ENCODE measurements around the gene ADGRE3.
"Not testable (repeated sequence)": the region's sequence is repeated elsewhere in the genome, so short reads cannot be mapped to it uniquely, and the experiment has no call there.

ADGRE3 gene

GRCh38 chr19:14661372-14661924 lies 13.2 kb downstream of the ADGRE3 start:
- no peak for DNase-seq

DNA sequence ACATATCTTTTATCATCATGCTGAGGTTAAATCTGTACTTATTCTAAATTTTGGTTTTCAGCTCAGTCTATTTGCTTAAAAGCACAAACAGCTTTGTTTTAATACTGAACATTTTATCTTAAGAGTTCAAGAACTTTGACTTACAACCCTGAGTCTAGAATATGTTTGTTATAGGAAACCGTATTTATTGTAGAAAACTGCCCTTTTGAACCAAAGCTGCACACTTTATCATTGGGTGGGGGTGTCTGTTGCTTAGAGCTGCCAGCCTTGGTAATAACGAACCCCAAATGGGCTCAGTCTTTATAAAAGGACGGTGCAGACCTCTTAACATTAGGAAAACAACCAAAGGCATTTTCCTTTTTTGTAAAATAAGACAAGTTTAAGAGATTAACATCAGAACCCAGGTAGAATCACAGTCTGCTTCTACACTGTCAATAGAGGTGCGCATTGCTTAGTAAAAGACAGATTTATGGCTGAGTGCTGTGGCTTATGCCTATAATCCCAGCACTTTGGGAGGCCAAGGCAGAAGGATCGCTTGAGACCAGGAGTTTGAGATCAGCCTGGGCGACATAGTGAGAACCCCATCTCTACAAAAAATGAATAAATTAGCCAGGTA lies 14.7 kb downstream of the ADGRE3 start:
- no peak for DNase-seq

- no peak for DNase-seq
These were observed 18.9 kb downstream of the ADGRE3 start for GRCh38 chr19:14655726-14656125.

- DNase-seq: no peak
These were observed 19.7 kb downstream of the ADGRE3 start for GRCh38 chr19:14654786-14655560.

- DNase-seq: no peak
These were observed 24.5 kb downstream of the ADGRE3 start for GRCh38 chr19:14650161-14650560.

DNA sequence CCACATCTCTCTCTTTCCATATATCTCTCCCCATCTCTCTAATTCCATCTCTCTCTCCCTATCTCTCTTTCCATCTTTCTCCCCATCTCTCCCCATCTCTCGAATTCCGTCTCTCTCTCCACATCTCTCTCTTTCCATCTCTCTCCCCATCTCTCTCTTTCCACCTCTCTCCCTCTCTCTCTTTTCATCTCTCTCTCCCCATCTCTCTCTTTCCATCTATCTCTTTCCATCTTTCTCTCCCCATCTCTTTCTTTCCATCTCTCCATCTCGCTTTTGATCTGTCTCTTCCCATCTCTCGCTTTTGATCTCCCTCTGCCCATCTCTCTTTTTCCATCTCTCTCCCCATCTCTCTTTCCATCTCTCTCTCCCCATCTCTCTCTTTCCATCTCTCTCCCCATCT lies 25.6 kb downstream of the ADGRE3 start:
- no peak for DNase-seq

- DNase-seq: no peak
These were observed 26.1 kb downstream of the ADGRE3 start for GRCh38 chr19:14648506-14648905.

- DNase-seq: no peak
These were observed 34.9 kb downstream of the ADGRE3 start for GRCh38 chr19:14639536-14640277.

DNA sequence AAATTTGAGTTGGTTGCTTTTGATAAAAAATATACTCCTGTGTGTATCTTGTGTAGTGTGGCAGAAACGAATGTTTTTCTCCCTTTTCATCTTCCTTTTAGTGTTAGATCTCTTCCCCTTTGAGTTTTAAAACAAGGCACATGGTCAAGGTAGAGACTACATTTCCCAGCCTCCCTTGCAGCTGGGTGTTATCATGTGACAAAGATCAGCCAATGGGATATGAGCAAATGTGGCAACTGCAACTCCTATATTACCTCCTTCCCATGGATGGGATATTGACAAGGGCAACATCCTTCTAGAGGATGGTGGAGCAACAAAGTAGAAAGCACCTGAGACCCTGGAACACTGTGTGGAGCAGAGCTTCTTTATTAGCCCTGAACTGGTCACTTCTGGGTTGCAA lies 42.4 kb downstream of the ADGRE3 start:
- no peak for DNase-seq

- DNase-seq: no peak
These were observed 45.1 kb downstream of the ADGRE3 start for GRCh38 chr19:14629557-14629956.

DNA sequence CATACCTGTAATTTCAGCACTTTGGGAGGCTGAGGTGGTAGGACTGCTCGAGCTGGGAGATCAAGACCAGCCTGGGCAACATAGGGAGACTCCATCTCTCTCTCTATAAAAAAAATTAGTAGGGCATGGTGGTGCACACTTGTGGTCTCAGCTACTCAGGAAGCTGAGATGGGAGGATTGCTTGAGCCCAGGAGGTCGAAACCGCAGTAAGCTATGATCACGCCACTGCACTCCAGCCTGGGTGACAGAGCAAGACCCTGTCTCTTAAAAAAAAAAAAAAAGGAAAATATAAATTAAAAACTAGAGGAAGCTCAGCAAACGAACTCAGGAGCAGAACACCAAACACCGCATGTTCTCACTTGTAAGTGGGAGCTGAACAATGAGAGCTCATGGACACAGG lies 50.2 kb downstream of the ADGRE3 start:
- DNase-seq: not testable (repeated sequence)

GRCh38 chr19:14619404-14619803 lies 55.2 kb downstream of the ADGRE3 start:
- no peak for DNase-seq

DNA sequence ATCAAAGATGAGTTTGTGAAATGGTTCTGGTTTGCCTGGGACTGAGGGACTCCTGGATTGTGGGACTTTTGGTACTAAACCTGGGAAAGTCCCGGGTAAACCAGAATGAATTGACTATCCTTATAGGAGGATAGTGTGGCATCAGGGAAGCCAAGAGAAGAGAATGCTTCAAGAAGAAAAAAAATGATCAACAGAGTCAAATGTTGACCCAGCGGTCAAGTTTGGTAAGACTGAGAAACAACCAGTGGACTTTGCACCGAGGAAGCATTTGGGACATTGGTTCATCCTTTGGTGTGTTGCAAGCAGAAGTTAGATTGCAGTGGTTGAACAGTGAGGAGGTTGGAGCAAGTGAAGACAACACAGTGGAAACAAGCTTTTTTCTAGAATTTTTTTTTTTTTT lies 58.2 kb downstream of the ADGRE3 start:
- DNase-seq: no peak

DNA sequence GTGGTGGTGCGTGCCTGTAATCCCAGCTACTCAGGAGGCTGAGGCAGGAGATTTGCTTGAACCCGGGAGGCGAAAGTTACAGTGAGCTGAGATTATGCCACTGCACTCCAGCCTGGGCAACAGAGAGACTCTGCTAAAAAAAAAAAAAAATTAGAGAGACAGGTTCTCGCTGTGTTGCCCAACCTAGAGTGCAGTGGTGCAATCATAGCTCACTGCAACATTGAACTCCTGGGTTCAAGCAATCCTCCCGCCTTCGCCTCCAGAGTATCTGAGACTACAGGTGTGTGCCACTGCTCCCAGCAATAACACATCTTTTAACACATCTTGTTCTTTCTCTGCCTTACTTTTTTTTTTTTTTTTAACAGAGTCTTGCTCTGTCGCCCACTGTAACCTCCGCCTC lies 59.0 kb downstream of the ADGRE3 start:
- no peak for DNase-seq

DNA sequence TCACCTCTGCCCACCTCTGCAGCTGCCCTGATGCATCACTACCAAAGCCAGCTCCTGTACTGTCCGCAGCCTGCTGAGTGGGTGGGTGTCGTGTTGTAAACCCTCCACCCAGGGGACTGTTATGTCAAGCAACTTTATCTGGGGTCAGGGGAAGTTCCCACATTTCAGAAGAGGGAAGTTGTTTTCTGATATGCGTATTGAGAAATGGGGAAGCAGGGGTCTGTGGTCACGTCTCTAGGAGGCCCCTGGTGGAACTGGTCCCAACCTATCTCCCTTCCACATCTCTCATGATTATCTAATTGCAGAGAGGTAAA lies 60.6 kb downstream of the ADGRE3 start:
- DNase-seq: no peak

DNA sequence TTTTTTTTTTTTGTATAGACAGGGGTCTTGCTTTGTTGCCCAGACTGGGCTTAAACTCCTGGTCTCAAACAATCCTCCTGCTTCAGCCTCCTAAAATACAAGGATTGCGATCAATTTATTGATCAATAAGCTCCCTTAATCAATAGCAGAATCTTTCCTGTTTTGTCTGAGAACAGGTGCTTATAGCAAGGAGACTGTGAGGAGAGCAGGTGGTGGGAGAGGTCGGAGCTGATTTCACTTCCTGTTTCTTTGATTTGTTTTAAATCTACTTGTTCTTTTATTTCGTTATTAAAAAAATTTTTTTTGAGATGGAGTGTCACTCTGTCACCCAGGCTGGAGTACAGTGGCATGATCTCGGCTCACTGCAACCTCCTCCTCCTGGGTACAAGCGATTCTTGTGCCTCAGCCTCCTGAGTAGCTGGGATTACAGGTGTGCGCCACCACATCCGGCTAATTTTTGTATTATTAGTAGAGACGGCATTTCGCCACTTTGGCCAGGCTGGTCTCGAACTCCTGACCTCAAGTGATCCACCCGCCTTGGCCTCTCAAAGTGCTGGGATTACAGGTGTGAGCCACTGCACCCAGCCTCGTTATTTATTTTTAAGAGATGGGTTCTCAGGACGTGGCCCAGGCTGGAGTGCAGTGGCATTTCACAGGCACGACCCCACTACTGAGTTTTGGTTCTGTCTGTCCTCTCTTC lies 61.1 kb downstream of the ADGRE3 start:
- not testable (repeated sequence) for DNase-seq

DNA sequence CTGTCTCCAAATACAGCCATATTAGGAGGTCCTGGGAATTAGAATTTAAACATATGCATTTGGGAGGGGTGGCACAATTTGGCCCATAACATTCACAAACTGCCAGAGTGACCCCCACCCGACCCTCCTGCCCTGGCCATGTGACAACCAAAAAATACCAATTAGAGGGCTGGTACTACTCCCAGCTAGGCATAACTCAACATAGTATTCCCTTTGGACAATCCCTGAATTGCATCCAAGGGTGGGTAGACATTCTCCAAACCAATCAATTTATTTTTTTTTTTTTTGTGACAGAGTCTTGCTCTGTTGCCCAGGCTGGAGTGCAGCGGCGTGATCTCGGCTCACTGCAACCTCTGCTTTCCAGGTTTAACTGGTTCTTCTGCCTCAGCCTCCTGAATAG lies 62.0 kb downstream of the ADGRE3 start:
- DNase-seq: no peak

DNA sequence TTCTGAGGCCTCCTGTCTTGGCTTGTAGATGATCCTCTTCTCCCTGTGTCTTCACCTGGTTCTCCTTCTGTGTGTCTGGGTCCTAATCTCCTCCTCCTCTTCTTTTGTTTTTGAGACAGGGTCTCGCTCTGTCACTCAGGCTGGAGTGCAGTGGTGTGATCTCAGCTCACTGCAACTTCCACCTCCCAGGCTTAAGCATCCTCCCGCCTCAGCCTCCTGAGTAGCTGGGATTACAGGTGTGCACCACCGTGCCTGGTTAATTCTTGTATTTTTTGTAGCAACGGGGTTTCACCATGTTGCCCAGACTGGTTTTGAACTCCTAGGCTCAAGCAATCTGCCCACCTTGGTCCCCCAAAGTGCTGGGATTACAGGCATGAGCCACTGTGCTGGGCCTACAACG lies 62.4 kb downstream of the ADGRE3 start:
- not testable (repeated sequence) for DNase-seq

GRCh38 chr19:14611051-14611450 lies 63.6 kb downstream of the ADGRE3 start:
- no peak for DNase-seq

DNA sequence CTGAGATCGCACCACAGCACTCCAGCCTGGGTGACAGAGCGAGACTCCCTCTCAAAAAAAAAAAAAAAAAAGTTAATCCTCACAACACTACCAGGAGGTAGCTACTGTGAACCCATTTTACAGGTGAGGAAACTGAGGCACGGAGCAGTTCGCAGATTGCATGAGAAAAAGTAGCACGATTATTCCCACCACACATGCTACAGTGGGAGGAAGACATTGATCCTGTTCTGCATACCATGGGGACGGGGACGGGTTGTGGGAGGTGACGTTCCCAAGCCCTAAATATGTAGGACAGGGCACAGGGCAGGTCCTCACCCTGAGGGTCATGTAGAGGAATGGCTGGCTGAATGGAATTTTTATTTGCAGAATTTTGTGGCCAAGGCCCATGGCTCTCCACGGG lies 68.0 kb downstream of the ADGRE3 start:
- DNase-seq: no peak

DNA sequence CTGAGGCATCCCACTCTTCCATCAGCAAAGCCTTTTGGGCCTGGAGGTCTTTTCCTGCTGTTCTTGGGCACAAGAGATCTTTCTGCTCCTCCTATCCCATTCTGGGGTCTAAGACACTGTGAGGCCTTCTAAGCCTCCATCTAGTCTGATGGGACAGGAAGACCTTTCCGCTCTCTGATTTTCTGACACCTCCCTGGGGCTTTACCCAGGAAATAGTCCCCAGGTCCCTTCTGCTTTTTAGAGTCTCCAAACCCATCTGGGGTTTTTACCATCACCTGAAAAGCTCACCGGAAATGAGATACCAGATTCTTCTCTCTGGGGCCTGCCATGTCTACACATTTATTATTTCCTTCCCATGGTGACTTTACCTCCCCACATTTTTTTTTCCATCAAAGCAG lies 70.7 kb downstream of the ADGRE3 start:
- DNase-seq: no peak

- DNase-seq: no peak
These were observed 75.0 kb downstream of the ADGRE3 start for GRCh38 chr19:14599548-14600147.

GRCh38 chr19:14595558-14595957 lies 79.1 kb downstream of the ADGRE3 start:
- no peak for DNase-seq

Measured in stimulated activated CD4-positive, alpha-beta T cell treated with anti-CD3 and anti-CD28 coated beads, Interleukin-1b, Interleukin-23, amount 100 ng/mL, for 48 hours (primary cell).